Fibroblast of villous mesenchyme (primary cell): ENCODE measurements around the gene USP54. TPM values are rescaled to one million over a fixed set of nuclear protein-coding genes. Genes with fewer than 3 reads are reported as not detected.
A peak's percentile ranks its signal among the peaks of the same experiment; 100 is the strongest.

Source experiments
- DNase-seq: peaks from one replicate; pipeline ENCODE4 v3.0.0-alpha.2; 2010; ENCODE audit warnings: low read depth
- H3K4me3 ChIP-seq: 2 replicates; pipeline ENCODE4 v1.5.1; 2011; ENCODE audit warnings: low read depth, mild to moderate bottlenecking, low read length
- CTCF ChIP-seq: IDR thresholded peaks from 2 replicates; pipeline ENCODE4 v1.5.1; 2012; ENCODE audit warnings: low read depth, mild to moderate bottlenecking, low read length; ENCODE audit not compliant: insufficient read depth
- total RNA-seq: library from RNA; depleted of rRNA; stranded (reverse); fragments of >200 nt; gene quantifications from 2 replicates; pipeline ENCODE4 v1.2.3, GENCODE V29; 2012

The USP54 gene
- total RNA-seq, 1 donor, result 14.2 TPM

GRCh38 chr10:73495226-73495883, 95.8 kb downstream of the USP54 start:
- no peak for TF ChIP-seq CTCF
- DNase-seq, result peak; percentile 93

GRCh38 chr10:73494877-73495225, 96.3 kb downstream of the USP54 start:
- peak overlapping the region; percentile 94 for H3K4me3 ChIP-seq
- DNase-seq, result peak; percentile 48
- TF ChIP-seq CTCF, result no peak

More at GRCh38 chr10:73495226-73495883, 95.8 kb downstream of the USP54 start:
- peak overlapping the region; percentile 94 for H3K4me3 ChIP-seq

GRCh38 chr10:73494213-73494612, 96.9 kb downstream of the USP54 start:
- no peak for TF ChIP-seq CTCF
- H3K4me3 ChIP-seq, result peak overlapping the region; percentile 94
- DNase-seq, result no peak

- peak overlapping the region; percentile 94 for H3K4me3 ChIP-seq
- TF ChIP-seq CTCF, result no peak
- peak; percentile 24 for DNase-seq
These were observed 97.4 kb downstream of the USP54 start for GRCh38 chr10:73493781-73494180.

- no peak overlapping the region for H3K4me3 ChIP-seq
- no peak for TF ChIP-seq CTCF
These were observed 104.5 kb downstream of the USP54 start for GRCh38 chr10:73486601-73487000.

GRCh38 chr10:73485320-73485719, 105.8 kb downstream of the USP54 start:
- no peak for DNase-seq
- no peak for TF ChIP-seq CTCF
- no peak overlapping the region for H3K4me3 ChIP-seq

More at GRCh38 chr10:73486601-73487000, 104.5 kb downstream of the USP54 start:
- DNase-seq, result no peak

GRCh38 chr10:73480158-73480557, 111.0 kb downstream of the USP54 start:
- no peak overlapping the region for H3K4me3 ChIP-seq
- no peak for TF ChIP-seq CTCF
- peak; percentile 31 for DNase-seq
